ENCODE results near the gene TFAP2A.

DNA sequence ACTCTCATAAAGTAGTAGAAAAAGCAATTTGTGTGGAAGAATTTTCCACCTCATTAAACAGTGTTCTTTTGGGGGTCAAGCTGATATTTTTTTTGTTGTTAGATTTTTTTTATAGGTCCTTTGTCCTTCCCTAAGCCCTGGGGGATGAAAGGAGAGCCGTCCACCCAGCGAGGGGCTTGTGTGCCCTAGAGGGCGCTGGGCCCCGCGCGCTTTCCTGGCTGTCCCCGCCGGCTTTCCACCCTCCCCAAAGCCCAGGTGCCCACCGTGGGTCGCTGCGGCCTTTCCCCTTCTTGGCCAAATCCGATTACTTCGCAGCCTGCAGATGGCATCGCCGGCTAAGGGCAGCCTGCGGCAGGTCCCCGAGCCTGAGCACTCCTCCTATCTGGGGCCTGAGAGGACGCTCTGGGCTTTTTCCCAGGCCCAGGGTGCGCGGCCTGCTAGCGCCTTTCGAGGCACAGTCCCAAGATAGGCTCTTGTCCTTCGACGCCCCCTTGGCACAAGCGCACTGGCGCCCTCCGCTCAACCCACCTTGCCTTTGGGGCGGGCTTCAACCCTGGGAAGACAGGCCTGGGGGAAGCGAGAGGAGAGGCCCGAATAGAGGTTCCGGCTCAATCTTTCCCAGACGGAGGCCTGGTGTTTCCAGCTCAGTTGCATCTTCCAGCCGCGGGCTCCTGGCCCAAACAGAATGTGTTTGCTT is 33.6 kb downstream of the TFAP2A start:
- TF ChIP-seq, protein P1, sequence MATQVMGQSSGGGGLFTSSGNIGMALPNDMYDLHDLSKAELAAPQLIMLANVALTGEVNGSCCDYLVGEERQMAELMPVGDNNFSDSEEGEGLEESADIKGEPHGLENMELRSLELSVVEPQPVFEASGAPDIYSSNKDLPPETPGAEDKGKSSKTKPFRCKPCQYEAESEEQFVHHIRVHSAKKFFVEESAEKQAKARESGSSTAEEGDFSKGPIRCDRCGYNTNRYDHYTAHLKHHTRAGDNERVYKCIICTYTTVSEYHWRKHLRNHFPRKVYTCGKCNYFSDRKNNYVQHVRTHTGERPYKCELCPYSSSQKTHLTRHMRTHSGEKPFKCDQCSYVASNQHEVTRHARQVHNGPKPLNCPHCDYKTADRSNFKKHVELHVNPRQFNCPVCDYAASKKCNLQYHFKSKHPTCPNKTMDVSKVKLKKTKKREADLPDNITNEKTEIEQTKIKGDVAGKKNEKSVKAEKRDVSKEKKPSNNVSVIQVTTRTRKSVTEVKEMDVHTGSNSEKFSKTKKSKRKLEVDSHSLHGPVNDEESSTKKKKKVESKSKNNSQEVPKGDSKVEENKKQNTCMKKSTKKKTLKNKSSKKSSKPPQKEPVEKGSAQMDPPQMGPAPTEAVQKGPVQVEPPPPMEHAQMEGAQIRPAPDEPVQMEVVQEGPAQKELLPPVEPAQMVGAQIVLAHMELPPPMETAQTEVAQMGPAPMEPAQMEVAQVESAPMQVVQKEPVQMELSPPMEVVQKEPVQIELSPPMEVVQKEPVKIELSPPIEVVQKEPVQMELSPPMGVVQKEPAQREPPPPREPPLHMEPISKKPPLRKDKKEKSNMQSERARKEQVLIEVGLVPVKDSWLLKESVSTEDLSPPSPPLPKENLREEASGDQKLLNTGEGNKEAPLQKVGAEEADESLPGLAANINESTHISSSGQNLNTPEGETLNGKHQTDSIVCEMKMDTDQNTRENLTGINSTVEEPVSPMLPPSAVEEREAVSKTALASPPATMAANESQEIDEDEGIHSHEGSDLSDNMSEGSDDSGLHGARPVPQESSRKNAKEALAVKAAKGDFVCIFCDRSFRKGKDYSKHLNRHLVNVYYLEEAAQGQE (tag by site-specific recombination; IDR thresholded peaks at IDR 0.05), result no peak
- TF ChIP-seq, protein P2, sequence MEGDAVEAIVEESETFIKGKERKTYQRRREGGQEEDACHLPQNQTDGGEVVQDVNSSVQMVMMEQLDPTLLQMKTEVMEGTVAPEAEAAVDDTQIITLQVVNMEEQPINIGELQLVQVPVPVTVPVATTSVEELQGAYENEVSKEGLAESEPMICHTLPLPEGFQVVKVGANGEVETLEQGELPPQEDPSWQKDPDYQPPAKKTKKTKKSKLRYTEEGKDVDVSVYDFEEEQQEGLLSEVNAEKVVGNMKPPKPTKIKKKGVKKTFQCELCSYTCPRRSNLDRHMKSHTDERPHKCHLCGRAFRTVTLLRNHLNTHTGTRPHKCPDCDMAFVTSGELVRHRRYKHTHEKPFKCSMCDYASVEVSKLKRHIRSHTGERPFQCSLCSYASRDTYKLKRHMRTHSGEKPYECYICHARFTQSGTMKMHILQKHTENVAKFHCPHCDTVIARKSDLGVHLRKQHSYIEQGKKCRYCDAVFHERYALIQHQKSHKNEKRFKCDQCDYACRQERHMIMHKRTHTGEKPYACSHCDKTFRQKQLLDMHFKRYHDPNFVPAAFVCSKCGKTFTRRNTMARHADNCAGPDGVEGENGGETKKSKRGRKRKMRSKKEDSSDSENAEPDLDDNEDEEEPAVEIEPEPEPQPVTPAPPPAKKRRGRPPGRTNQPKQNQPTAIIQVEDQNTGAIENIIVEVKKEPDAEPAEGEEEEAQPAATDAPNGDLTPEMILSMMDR (tag by site-specific recombination; IDR thresholded peaks at IDR 0.05), result no peak
- TF ChIP-seq, protein P3, sequence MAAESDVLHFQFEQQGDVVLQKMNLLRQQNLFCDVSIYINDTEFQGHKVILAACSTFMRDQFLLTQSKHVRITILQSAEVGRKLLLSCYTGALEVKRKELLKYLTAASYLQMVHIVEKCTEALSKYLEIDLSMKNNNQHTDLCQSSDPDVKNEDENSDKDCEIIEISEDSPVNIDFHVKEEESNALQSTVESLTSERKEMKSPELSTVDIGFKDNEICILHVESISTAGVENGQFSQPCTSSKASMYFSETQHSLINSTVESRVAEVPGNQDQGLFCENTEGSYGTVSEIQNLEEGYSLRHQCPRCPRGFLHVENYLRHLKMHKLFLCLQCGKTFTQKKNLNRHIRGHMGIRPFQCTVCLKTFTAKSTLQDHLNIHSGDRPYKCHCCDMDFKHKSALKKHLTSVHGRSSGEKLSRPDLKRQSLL (tag by site-specific recombination; IDR thresholded peaks at IDR 0.05), result no peak
- TF ChIP-seq ZNF777 (tag by site-specific recombination; IDR thresholded peaks at IDR 0.05; ENCODE audit: borderline replicate concordance) (no peak), ZNF184 (tag by site-specific recombination; IDR thresholded peaks at IDR 0.05) (no peak), ZNF366 (tag by site-specific recombination; conservative IDR thresholded peaks at IDR 0.05) (no peak), ZNF274 (IDR thresholded peaks at IDR 0.05; ENCODE audit: low read length) (no peak), ZNF274 (tag by site-specific recombination; IDR thresholded peaks at IDR 0.05; ENCODE audit: borderline replicate concordance) (no peak), ZBTB1 (tag by site-specific recombination; IDR thresholded peaks at IDR 0.05) (no peak), BCL11A (tag by site-specific recombination; IDR thresholded peaks at IDR 0.05; ENCODE audit: low read depth) (no peak)
- TF ChIP-seq, protein P4, sequence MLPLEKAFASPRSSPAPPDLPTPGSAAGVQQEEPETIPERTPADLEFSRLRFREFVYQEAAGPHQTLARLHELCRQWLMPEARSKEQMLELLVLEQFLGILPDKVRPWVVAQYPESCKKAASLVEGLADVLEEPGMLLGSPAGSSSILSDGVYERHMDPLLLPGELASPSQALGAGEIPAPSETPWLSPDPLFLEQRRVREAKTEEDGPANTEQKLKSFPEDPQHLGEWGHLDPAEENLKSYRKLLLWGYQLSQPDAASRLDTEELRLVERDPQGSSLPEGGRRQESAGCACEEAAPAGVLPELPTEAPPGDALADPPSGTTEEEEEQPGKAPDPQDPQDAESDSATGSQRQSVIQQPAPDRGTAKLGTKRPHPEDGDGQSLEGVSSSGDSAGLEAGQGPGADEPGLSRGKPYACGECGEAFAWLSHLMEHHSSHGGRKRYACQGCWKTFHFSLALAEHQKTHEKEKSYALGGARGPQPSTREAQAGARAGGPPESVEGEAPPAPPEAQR (tag by site-specific recombination; IDR thresholded peaks at IDR 0.05), result no peak
- TF ChIP-seq, protein P5, sequence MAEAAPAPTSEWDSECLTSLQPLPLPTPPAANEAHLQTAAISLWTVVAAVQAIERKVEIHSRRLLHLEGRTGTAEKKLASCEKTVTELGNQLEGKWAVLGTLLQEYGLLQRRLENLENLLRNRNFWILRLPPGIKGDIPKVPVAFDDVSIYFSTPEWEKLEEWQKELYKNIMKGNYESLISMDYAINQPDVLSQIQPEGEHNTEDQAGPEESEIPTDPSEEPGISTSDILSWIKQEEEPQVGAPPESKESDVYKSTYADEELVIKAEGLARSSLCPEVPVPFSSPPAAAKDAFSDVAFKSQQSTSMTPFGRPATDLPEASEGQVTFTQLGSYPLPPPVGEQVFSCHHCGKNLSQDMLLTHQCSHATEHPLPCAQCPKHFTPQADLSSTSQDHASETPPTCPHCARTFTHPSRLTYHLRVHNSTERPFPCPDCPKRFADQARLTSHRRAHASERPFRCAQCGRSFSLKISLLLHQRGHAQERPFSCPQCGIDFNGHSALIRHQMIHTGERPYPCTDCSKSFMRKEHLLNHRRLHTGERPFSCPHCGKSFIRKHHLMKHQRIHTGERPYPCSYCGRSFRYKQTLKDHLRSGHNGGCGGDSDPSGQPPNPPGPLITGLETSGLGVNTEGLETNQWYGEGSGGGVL (tag by site-specific recombination; IDR thresholded peaks at IDR 0.05), result no peak
- TF ChIP-seq, protein P6, sequence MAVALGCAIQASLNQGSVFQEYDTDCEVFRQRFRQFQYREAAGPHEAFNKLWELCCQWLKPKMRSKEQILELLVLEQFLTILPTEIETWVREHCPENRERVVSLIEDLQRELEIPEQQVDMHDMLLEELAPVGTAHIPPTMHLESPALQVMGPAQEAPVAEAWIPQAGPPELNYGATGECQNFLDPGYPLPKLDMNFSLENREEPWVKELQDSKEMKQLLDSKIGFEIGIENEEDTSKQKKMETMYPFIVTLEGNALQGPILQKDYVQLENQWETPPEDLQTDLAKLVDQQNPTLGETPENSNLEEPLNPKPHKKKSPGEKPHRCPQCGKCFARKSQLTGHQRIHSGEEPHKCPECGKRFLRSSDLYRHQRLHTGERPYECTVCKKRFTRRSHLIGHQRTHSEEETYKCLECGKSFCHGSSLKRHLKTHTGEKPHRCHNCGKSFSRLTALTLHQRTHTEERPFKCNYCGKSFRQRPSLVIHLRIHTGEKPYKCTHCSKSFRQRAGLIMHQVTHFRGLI (tag by site-specific recombination; IDR thresholded peaks at IDR 0.05), result no peak
- TF ChIP-seq, protein P7, sequence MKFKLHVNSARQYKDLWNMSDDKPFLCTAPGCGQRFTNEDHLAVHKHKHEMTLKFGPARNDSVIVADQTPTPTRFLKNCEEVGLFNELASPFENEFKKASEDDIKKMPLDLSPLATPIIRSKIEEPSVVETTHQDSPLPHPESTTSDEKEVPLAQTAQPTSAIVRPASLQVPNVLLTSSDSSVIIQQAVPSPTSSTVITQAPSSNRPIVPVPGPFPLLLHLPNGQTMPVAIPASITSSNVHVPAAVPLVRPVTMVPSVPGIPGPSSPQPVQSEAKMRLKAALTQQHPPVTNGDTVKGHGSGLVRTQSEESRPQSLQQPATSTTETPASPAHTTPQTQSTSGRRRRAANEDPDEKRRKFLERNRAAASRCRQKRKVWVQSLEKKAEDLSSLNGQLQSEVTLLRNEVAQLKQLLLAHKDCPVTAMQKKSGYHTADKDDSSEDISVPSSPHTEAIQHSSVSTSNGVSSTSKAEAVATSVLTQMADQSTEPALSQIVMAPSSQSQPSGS (tag by site-specific recombination; IDR thresholded peaks at IDR 0.05; ENCODE audit: low read depth), result no peak

Measured in HEK293 (cell line).